SK-N-SH (cell line): ENCODE data around the gene DHX35. TPM values are rescaled to one million over a fixed set of nuclear protein-coding genes. Genes with fewer than 3 reads are reported as not detected.

Source experiments
- CTCF ChIA-PET: fragments of 300-600, 350-600 bp; formaldehyde crosslinking; extraction: SDS; loops from one replicate; lab custom pipeline; 2021; lab: Yijun Ruan, JAX
- POLR2A ChIA-PET: fragments of 350-600 bp; sonication (Branson Sonifier 250); formaldehyde crosslinking; extraction: SDS; loops from one replicate; lab custom pipeline; 2020; ENCODE audit warnings: antibody characterized with exemption, inconsistent platforms; lab: Yijun Ruan, JAX
- DNase-seq: peaks from one replicate; pipeline ENCODE4 v3.0.0; 2012
- H2AFZ ChIP-seq: fragments of 200-600 bp; sonication (generic); 2 replicates; pipeline ENCODE4 v1.8.1; 2016; ENCODE audit warnings: antibody characterized with exemption, mild to moderate bottlenecking, low read depth
- H3F3A ChIP-seq: fragments of 200-600 bp; sonication (generic); replicated peaks from 2 replicates; pipeline ENCODE3; 2016; ENCODE audit warnings: antibody characterized with exemption, mild to moderate bottlenecking; ENCODE audit not compliant: insufficient read depth
- H3K27ac ChIP-seq, 2 experiments: fragments of 200-500 bp in 1 of 2; fragments of 200-600 bp in 1 of 2; sonication (Bioruptor generic) in 1 of 2; sonication (generic), shearing (Covaris generic) in 1 of 2; 2 replicates each; pipeline versions ENCODE4 v1.5.1 to v1.6.1; 2014 to 2016; ENCODE audit warnings: low read depth in 2 of 2, inconsistent platforms in 1 of 2, low read length in 1 of 2, mild to moderate bottlenecking in 1 of 2, mixed read lengths in 1 of 2
- H3K27me3 ChIP-seq: fragments of 200-600 bp; sonication (generic), shearing (Covaris generic); 2 replicates; pipeline ENCODE4 v1.6.1; 2016; ENCODE audit warnings: mixed run types; ENCODE audit not compliant: insufficient read depth
- H3K36me3 ChIP-seq, 2 experiments: fragments of 200-500 bp in 1 of 2; fragments of 200-600 bp in 1 of 2; sonication (Bioruptor generic) in 1 of 2; sonication (generic) in 1 of 2; replicated peaks in 1 of 2; 2 replicates each; pipeline versions ENCODE3 to v1.5.1; 2014 to 2016; ENCODE audit warnings: low read length in 1 of 2, mild to moderate bottlenecking in 1 of 2; ENCODE audit not compliant: insufficient read depth in 2 of 2, control insufficient read depth in 1 of 2
- H3K4me1 ChIP-seq, 2 experiments: fragments of 200-500 bp in 1 of 2; fragments of 200-600 bp in 1 of 2; sonication (Bioruptor generic) in 1 of 2; sonication (generic), shearing (Covaris generic) in 1 of 2; 2 replicates each; pipeline versions ENCODE4 v1.5.1 to v1.6.1; 2014 to 2016; ENCODE audit warnings: low read depth in 1 of 2, low read length in 1 of 2, mixed run types in 1 of 2; ENCODE audit not compliant: insufficient read depth in 2 of 2, control insufficient read depth in 1 of 2
- H3K4me2 ChIP-seq: fragments of 200-600 bp; sonication (generic), shearing (Covaris generic); 2 replicates; pipeline ENCODE4 v1.6.1; 2017; ENCODE audit warnings: mixed run types
- H3K4me3 ChIP-seq, 2 experiments: fragments of 200-500 bp in 1 of 2; fragments of 200-600 bp in 1 of 2; sonication (Bioruptor generic) in 1 of 2; sonication (generic), shearing (Covaris generic) in 1 of 2; 2 replicates each; pipeline versions ENCODE4 v1.5.1 to v1.8.1; 2014 to 2016; ENCODE audit warnings: low read depth in 2 of 2, inconsistent platforms in 1 of 2, low read length in 1 of 2, mild to moderate bottlenecking in 1 of 2, mixed read lengths in 1 of 2, moderate library complexity in 1 of 2
- H3K79me2 ChIP-seq: fragments of 200-600 bp; sonication (generic); 2 replicates; pipeline ENCODE4 v1.8.1; 2017; ENCODE audit warnings: mild to moderate bottlenecking; ENCODE audit not compliant: insufficient read depth
- H3K9ac ChIP-seq: fragments of 200-600 bp; sonication (generic); 2 replicates; pipeline ENCODE4 v1.6.1; 2017; ENCODE audit warnings: mixed run types
- H3K9me2 ChIP-seq: fragments of 200-600 bp; sonication (generic); 2 replicates; pipeline ENCODE4 v1.6.1; 2017; ENCODE audit warnings: mixed run types
- H3K9me3 ChIP-seq: fragments of 200-600 bp; sonication (generic); 2 replicates; pipeline ENCODE4 v1.6.1; 2017; ENCODE audit warnings: mixed run types, mild to moderate bottlenecking, moderate library complexity
- H4K20me1 ChIP-seq: fragments of 200-600 bp; sonication (generic); 2 replicates; pipeline ENCODE4 v1.6.1; 2017; ENCODE audit warnings: mild to moderate bottlenecking, mixed run types; ENCODE audit not compliant: insufficient read depth
- CHD2 ChIP-seq: fragments of 150-350 bp; IDR thresholded peaks from 2 replicates; pipeline ENCODE4 v1.6.1; 2018; ENCODE audit warnings: low read length; ENCODE audit not compliant: partially characterized antibody
- EP300 ChIP-seq, 2 experiments: IDR thresholded peaks; 2 replicates each; pipeline versions ENCODE4 v1.4.0 to v1.6.1; 2012; ENCODE audit warnings: borderline replicate concordance in 1 of 2, low read depth in 1 of 2, low read length in 1 of 2
- FOXJ3 ChIP-seq: sonication (generic); formaldehyde crosslinking; IDR thresholded peaks from 2 replicates; pipeline ENCODE4 v1.5.1; 2020; ENCODE audit warnings: mild to moderate bottlenecking, missing genetic modification reagents
- GATA2 ChIP-seq: sonication (generic); formaldehyde crosslinking; IDR thresholded peaks from 2 replicates; pipeline ENCODE4 v1.5.0; 2020; ENCODE audit warnings: mild to moderate bottlenecking, missing genetic modification reagents
- JUND ChIP-seq: IDR thresholded peaks from 2 replicates; pipeline ENCODE4 v1.4.0; 2012
- RAD21 ChIP-seq: IDR thresholded peaks from 2 replicates; pipeline ENCODE4 v1.6.1; 2012; ENCODE audit warnings: mild to moderate bottlenecking, low read length
- RCOR1 ChIP-seq: fragments of 150-350 bp; IDR thresholded peaks from 2 replicates; pipeline ENCODE4 v1.6.1; 2017; ENCODE audit warnings: antibody characterized with exemption, low read length
- RFX5 ChIP-seq: IDR thresholded peaks from 2 replicates; pipeline ENCODE4 v1.6.1; 2012; ENCODE audit warnings: mild to moderate bottlenecking, improper control_type of control experiment, low read length
- SIN3A ChIP-seq: IDR thresholded peaks from 2 replicates; pipeline ENCODE4 v1.6.1; 2012; ENCODE audit warnings: low read depth, mild to moderate bottlenecking, low read length, moderate library complexity, borderline replicate concordance
- TEAD4 ChIP-seq: IDR thresholded peaks from 2 replicates; pipeline ENCODE4 v1.4.0; 2012; ENCODE audit warnings: mild to moderate bottlenecking, borderline replicate concordance; ENCODE audit not compliant: insufficient read depth
- YY1 ChIP-seq: IDR thresholded peaks from 2 replicates; pipeline ENCODE4 v1.4.0; 2012; ENCODE audit warnings: low read depth, mild to moderate bottlenecking
- WGBS: methylation state at CpG from one replicate; pipeline ENCODE4 v1.1.6; 2017; ENCODE audit warnings: low lambda C conversion rate; 5-methylcytosine and 5-hydroxymethylcytosine counted together
- polyA plus RNA-seq, 3 experiments: library from polyadenylated mRNA; depleted of rRNA; stranded (reverse); fragments of >200 nt; gene quantifications; 2 replicates each; pipeline ENCODE4 v1.2.3, GENCODE V29; 2012
- TF ChIP-seq, protein P1 (sequence below): IDR thresholded peaks from 2 replicates; pipeline ENCODE4 v1.4.0; 2012; ENCODE audit warnings: low read depth
- TF ChIP-seq, protein P2 (sequence below): IDR thresholded peaks from 2 replicates; pipeline ENCODE4 v1.4.0; 2012; ENCODE audit warnings: low read depth, borderline replicate concordance
- TF ChIP-seq, protein P3 (sequence below): IDR thresholded peaks from 2 replicates; pipeline ENCODE4 v1.4.0; 2012; ENCODE audit warnings: low read depth, borderline replicate concordance
- TF ChIP-seq, protein P4 (sequence below): fragments of 200-600 bp; sonication (generic); IDR thresholded peaks from 2 replicates; pipeline ENCODE4 v1.6.1; 2017; ENCODE audit warnings: antibody characterized with exemption, mild to moderate bottlenecking, moderate library complexity

Gene DHX35
- polyA plus RNA-seq, 1 of the 3 experiments (the other 2 are of a cell fraction): 17.1 TPM

DNA sequence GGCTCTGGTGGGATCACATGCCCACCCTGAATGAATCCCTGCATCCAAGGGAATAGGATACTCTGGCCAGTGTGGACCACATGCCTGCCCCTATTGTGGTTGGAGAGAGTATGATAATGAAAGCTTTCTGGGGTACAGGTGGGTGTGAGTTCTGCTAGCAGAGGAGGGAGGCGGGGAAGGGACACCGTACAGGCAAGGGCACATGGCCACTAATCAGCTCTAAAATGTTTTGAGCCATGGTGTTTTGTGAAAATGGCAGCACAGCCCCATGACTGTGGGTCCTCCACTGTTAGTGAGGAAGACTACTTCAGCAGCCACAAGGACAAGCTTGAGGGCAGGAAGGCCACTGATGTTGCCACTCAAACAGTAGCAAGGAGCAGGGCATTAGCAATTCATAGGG lies 11.9 kb upstream of the DHX35 start:
- CTCF ChIA-PET: interaction anchor here (1.7 kb wide), 1 partner anchor 24 kb away, joined by 4 read pairs; the partner anchor contains the start of gene FAM83D
- 75% methylated on average over 2 of the region's 2 CpGs for WGBS
- no peaks in the 10 kb centered on the region for H3K27me3 ChIP-seq

More for the DNA sequence above, 11.9 kb upstream of the DHX35 start:
- Histone ChIP-seq H3K79me2 (peaks cover 56% of the 10 kb centered on the region; the same call in 1 of the 2 replicates), H3K9me3 (no peaks in the 10 kb centered on the region), H3K9me2 (no peaks in the 10 kb centered on the region), H3K4me2 (no peak overlapping the region), H4K20me1 (no peaks in the 10 kb centered on the region), H3K9ac (no peak overlapping the region), H3F3A (no peaks in the 10 kb centered on the region), H3K27ac (no peak overlapping the region), H3K36me3 (peaks cover 12 to 40% of the 10 kb centered on the region in 2 experiments), H2AFZ (no peak overlapping the region), H3K4me3 (no peak overlapping the region), H3K4me1 (no peaks in the 10 kb centered on the region)
- no peak for DNase-seq
- no peak for TF ChIP-seq CHD2
- no peak for TF ChIP-seq RAD21
- TF ChIP-seq TEAD4: no peak
- no peak for TF ChIP-seq RCOR1
- TF ChIP-seq YY1: no peak
- no peak for TF ChIP-seq FOXJ3 (CRISPR knock-in tag)
- no peak for TF ChIP-seq GATA2
- TF ChIP-seq SIN3A: no peak
- no peak for TF ChIP-seq EP300 (IDR thresholded peaks at IDR 0.05; ENCODE audit: borderline replicate concordance in 1 of 2, low read depth in 1 of 2, low read length in 1 of 2)
- no peak for TF ChIP-seq RFX5
- TF ChIP-seq, protein P1, sequence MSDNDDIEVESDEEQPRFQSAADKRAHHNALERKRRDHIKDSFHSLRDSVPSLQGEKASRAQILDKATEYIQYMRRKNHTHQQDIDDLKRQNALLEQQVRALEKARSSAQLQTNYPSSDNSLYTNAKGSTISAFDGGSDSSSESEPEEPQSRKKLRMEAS: no peak
- TF ChIP-seq, protein P2, sequence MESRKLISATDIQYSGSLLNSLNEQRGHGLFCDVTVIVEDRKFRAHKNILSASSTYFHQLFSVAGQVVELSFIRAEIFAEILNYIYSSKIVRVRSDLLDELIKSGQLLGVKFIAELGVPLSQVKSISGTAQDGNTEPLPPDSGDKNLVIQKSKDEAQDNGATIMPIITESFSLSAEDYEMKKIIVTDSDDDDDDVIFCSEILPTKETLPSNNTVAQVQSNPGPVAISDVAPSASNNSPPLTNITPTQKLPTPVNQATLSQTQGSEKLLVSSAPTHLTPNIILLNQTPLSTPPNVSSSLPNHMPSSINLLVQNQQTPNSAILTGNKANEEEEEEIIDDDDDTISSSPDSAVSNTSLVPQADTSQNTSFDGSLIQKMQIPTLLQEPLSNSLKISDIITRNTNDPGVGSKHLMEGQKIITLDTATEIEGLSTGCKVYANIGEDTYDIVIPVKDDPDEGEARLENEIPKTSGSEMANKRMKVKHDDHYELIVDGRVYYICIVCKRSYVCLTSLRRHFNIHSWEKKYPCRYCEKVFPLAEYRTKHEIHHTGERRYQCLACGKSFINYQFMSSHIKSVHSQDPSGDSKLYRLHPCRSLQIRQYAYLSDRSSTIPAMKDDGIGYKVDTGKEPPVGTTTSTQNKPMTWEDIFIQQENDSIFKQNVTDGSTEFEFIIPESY: no peak
- TF ChIP-seq, protein P3, sequence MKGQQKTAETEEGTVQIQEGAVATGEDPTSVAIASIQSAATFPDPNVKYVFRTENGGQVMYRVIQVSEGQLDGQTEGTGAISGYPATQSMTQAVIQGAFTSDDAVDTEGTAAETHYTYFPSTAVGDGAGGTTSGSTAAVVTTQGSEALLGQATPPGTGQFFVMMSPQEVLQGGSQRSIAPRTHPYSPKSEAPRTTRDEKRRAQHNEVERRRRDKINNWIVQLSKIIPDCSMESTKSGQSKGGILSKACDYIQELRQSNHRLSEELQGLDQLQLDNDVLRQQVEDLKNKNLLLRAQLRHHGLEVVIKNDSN: no peak
- TF ChIP-seq, protein P4, sequence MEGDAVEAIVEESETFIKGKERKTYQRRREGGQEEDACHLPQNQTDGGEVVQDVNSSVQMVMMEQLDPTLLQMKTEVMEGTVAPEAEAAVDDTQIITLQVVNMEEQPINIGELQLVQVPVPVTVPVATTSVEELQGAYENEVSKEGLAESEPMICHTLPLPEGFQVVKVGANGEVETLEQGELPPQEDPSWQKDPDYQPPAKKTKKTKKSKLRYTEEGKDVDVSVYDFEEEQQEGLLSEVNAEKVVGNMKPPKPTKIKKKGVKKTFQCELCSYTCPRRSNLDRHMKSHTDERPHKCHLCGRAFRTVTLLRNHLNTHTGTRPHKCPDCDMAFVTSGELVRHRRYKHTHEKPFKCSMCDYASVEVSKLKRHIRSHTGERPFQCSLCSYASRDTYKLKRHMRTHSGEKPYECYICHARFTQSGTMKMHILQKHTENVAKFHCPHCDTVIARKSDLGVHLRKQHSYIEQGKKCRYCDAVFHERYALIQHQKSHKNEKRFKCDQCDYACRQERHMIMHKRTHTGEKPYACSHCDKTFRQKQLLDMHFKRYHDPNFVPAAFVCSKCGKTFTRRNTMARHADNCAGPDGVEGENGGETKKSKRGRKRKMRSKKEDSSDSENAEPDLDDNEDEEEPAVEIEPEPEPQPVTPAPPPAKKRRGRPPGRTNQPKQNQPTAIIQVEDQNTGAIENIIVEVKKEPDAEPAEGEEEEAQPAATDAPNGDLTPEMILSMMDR: no peak
- TF ChIP-seq JUND: no peak
- POLR2A ChIA-PET: no interaction called here
